GM21423 (cell line): ENCODE data around the gene FIG4.
"Not testable (repeated sequence)": the region's sequence is repeated elsewhere in the genome, so short reads cannot be mapped to it uniquely, and the experiment has no call there.

ENCODE experiments used
- ATAC-seq: cut with Tn5 transposase; IDR thresholded peaks from one replicate; pipeline ENCODE4 v1.9.1; 2021; ENCODE audit warnings: mild to moderate bottlenecking, moderate library complexity; ENCODE audit not compliant: unreplicated experiment

FIG4 gene

GRCh38 chr6:109793792-109794191 lies 102.7 kb downstream of the FIG4 start:
- ATAC-seq = no peak

DNA sequence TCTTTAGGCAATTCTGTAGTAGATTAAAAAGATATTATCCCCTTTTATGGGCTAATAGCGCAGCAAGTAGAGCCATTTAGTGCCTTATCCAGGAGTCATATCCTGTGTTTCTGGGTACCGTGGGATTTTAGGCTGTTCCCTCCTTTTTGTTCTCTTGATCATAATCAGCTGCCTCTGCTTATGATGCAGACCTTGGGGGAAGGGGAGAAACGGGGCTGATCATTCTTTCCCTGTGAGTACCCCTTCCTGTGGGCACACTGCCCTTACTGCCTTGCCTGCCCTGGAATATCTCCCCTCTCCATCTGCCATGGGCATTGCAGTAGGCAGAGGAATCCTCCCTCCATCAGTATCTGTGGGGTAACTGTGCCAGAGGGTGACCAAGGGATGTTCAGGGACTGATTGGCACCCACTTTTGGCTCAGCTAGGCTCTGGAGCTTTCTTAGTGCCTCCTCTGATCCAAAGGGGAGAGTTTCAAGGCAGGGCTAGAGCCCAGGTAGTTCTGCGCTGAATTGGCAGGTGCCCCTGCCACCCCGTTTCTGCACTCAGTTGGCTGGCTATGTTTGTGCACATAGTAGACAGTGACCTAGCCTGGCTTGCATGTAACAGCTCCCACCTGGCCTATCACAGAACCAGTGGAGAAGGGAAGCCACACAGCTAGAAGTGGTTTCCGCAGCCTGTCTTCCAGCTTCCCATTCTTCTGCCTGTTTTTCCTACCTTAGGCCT lies 103.3 kb downstream of the FIG4 start:
- ATAC-seq = no peak

DNA sequence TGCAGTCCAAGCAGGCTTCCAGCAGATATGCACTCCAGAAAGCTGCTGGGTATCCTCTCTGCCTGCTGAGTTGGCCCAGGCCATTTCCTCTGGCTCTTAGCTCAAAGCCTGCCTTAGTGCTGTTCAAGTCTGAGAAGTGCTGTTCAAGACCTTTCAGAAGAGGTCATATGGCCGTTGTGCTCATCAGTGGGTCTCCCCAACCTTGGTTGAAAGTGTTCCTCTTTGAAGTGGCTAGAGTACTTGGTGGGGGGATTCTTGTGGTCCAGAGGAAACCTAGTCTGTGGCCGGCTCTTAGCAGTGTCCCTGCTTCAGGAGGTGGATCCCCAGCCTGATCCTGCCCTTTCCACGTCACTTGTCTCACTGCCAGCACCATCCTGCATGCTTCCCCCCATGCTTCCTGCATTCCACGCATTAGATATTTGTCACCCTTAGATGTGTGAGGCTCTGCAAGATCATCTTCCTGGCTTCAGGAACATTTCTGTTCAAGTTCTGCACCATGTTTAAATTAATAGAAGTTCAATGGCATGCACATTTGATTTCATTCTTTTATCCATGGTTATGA lies 105.0 kb downstream of the FIG4 start:
- ATAC-seq = no peak

- ATAC-seq = no peak
These were observed 108.0 kb downstream of the FIG4 start for GRCh38 chr6:109799129-109799528.

GRCh38 chr6:109799664-109800063 lies 108.6 kb downstream of the FIG4 start:
- ATAC-seq = no peak

DNA sequence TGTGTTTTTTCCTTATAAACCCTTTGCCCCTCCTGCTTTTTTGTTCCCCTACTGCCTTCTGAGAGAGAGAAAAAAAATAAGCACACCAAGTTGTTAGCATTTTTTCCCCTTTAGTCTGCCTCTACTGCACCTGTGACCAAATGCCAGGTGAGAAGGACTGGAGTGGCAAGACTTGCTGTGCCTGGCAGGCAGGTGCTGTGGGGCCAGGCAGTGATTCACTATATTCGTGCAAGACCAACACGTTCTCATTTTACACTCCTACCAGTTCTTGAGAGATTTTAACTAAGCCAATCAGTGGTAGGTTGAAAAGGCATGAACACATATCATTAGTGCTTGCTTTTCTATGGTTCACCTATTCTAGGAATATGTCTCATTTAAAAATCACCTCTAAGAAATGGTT lies 109.7 kb downstream of the FIG4 start:
- no peak for ATAC-seq

GRCh38 chr6:109801794-109802193 lies 110.7 kb downstream of the FIG4 start:
- ATAC-seq = no peak

GRCh38 chr6:109804020-109804419 lies 112.9 kb downstream of the FIG4 start:
- ATAC-seq = no peak

DNA sequence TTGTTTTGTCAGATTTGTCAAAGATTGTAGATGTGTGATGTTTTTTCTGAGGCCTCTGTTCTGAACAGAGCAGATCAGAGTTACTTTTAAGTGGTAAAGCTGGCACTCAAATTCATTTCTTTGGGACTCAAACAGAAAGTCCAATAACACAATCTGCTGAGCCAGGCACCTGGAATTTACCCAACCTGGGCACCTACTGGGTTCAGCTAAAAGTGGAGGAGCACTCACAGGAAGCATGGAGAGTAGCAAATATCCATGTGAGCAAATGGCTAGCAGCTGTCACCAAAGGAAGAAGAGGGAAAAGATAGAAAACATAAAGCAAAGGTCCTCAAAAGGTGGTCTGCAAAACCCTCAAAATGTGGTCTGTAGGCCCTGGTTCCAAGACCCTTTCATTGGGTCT lies 116.8 kb downstream of the FIG4 start:
- ATAC-seq = no peak

GRCh38 chr6:109808837-109809236 lies 117.7 kb downstream of the FIG4 start:
- no peak for ATAC-seq

- ATAC-seq = no peak
These were observed 124.0 kb downstream of the FIG4 start for GRCh38 chr6:109815054-109815453.

- ATAC-seq = no peak
These were observed 125.6 kb downstream of the FIG4 start for GRCh38 chr6:109816452-109817374.

- ATAC-seq = peak; percentile 51
These were observed 129.7 kb downstream of the FIG4 start for GRCh38 chr6:109820706-109821350.

GRCh38 chr6:109821428-109821827 lies 130.3 kb downstream of the FIG4 start:
- ATAC-seq = no peak

DNA sequence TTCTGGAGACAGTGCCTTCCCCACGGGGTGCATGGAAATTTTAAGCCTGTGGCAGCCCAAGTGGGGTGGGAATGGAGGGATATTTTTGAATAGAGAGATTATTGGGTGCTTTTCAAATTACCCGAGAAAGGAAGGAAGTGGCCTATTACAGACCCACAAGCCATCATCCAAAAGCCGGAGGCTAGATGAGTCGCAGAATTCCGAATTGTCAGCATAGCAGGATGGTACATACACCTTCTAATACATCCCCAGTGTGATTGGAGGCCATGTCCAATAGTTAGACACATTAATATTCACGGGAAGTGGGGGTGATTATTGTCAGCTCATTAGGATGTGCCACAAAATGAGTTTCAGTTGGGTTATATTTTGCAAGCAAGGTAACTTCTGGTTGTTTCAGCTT lies 133.0 kb downstream of the FIG4 start:
- ATAC-seq = no peak

GRCh38 chr6:109826551-109826950 lies 135.5 kb downstream of the FIG4 start:
- ATAC-seq = no peak

DNA sequence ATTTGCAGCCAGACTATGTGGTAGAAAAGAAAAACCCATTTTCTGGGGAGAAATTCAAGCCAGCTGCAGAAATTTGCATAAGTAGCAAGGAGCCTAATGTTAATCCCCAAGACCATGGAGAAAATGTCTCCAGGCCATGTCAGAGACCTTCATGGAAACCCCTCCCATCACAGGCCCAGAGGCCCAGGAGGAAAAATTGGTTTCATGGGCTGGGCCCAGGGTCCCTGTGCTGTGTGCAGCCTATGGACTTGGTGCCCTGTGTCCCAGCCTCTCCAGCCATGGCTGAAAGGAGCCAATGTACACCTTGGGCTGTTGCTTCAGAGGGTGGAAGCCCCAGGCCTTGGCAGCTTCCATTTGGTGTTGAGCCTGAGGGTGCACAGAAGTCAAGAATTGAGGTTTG lies 140.3 kb downstream of the FIG4 start:
- not testable (repeated sequence) for ATAC-seq

DNA sequence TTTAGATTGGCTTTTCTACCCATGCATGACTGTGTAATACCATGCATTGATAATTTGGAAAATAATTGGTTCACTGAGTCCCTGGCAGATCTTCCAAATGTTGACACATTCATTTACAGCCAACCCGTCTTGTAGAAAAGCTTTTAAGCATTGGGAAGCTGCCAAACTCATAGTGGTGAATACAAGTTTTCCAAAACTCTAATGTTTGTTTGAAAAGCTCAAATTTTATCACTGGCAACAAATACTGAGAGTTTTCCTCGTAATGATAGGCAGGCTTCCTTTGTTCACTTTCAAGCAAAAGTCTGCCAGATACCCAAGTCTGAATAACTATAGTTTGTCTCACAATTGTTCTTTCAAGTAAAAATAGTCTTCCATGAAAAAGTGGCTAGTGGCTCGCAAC lies 143.0 kb downstream of the FIG4 start:
- ATAC-seq = no peak

DNA sequence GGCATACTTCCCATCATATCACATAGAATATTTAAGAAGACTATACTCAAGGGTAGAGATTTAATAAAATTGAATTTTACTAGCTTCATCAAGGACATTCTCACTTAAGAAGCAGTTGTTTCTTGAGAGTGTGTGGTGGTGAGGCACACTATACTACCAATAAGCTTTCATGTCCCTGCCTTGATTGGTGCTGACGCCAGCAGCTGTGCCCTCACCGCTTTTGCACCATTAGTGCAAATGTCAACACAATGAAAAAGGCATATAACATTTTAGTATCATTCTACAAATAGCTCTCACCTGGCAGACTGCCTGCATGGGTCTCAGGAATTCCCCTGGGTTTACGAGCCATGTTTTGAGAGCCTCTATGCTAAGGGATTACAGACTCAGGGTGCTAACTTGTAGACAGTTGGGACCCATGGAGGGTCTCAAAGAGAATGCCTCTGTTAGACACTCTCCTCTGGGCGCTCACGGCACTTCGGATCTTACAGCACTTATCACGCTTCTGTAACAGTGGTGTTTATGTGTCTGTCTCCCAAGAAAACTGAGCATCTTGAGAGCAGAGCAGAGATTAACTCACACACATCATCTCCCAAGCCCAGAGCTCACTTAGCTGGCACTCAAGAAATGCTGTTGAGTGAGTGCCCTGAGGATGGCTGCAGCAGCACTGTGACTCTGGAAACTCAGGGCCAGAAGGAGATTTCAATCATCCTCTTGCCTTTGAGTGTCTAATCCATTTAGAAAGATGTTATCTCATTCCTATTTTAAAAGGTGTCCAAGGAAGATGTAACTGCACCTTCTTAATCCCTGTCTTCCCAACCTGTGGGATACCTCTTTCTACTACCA lies 143.7 kb downstream of the FIG4 start:
- ATAC-seq = no peak

- no peak for ATAC-seq
These were observed 148.9 kb downstream of the FIG4 start for GRCh38 chr6:109840034-109840433.
